B cell (primary cell): ENCODE data around the gene IKZF3. TPM values are rescaled to one million over a fixed set of nuclear protein-coding genes. Genes with fewer than 3 reads are reported as not detected.

Experiments
- ATAC-seq: fragments of 200-7000 bp; cut with Tn5 transposase; one replicate; pipeline ENCODE4 v1.10.0; 2021; ENCODE audit warnings: low read depth, mild to moderate bottlenecking, moderate number of reproducible peaks, moderate library complexity
- CTCF ChIA-PET: fragments of 350-600 bp; sonication (Branson Sonifier 250); formaldehyde crosslinking; loops from one replicate; lab custom pipeline; 2021; ENCODE audit warnings: antibody characterized with exemption, inconsistent platforms; lab: Charles Lee
- POLR2A ChIA-PET: fragments of 350-600 bp; sonication (Branson Sonifier 250); formaldehyde crosslinking; loops from one replicate; lab custom pipeline; 2021; ENCODE audit warnings: antibody characterized with exemption; lab: Charles Lee
- DNase-seq: peaks from one replicate; pipeline ENCODE4 v3.0.0; 2013
- H2AFZ ChIP-seq: 2 replicates; pipeline ENCODE4 v1.6.1; 2012; ENCODE audit warnings: mild to moderate bottlenecking, low read depth, low read length; ENCODE audit not compliant: insufficient read depth, poor library complexity, severe bottlenecking
- H3K27ac ChIP-seq, 2 donors: 1 replicate in 1 of 2; 2 replicates in 1 of 2; pipeline ENCODE4 v1.5.1; 2012 to 2013; ENCODE audit warnings: low read length in 2 of 2, mild to moderate bottlenecking in 2 of 2, moderate library complexity in 1 of 2
- H3K27me3 ChIP-seq, 4 experiments: fragments of 200-600 bp in 1 of 4; sonication (generic) in 1 of 4; replicated peaks in 1 of 4; 1 replicate in 2 of 4; 2 replicates in 2 of 4; pipeline versions ENCODE4 v1.6.1 to v1.7.0; 2013 to 2016; ENCODE audit warnings: low read length in 3 of 4, mild to moderate bottlenecking in 2 of 4, mixed read lengths in 1 of 4, moderate library complexity in 1 of 4; ENCODE audit not compliant: insufficient read depth in 4 of 4, control insufficient read depth in 3 of 4; ENCODE audit errors: control extremely low read depth in 1 of 4
- H3K36me3 ChIP-seq, 2 experiments: replicated peaks in 1 of 2; 1 replicate in 1 of 2; 2 replicates in 1 of 2; pipeline versions ENCODE4 v1.6.1 to v1.7.1; 2013; ENCODE audit warnings: low read length in 1 of 2; ENCODE audit not compliant: insufficient read depth in 2 of 2, control insufficient read depth in 1 of 2; ENCODE audit errors: control extremely low read depth in 1 of 2, extremely low read depth in 1 of 2
- H3K4me1 ChIP-seq, 2 donors: fragments of 200-600 bp in 1 of 2; sonication (generic) in 1 of 2; 1 replicate in 1 of 2; 2 replicates in 1 of 2; pipeline versions ENCODE4 v1.5.1 to v1.6.1; 2013 to 2017; ENCODE audit warnings: low read length in 2 of 2; ENCODE audit not compliant: control insufficient read depth in 2 of 2, insufficient read depth in 2 of 2
- H3K4me2 ChIP-seq: replicated peaks from 2 replicates; pipeline ENCODE3; 2012; ENCODE audit warnings: mild to moderate bottlenecking, low read depth, low read length; ENCODE audit not compliant: poor library complexity, severe bottlenecking
- H3K4me3 ChIP-seq, 5 experiments: fragments of 200-600 bp in 1 of 5; sonication (generic) in 1 of 5; 1 replicate in 3 of 5; 2 replicates in 2 of 5; pipeline versions ENCODE4 v1.5.1 to v1.7.0; 2011 to 2016; ENCODE audit warnings: low read length in 4 of 5, mild to moderate bottlenecking in 4 of 5, low read depth in 2 of 5, control low read depth in 1 of 5, moderate library complexity in 1 of 5; ENCODE audit not compliant: insufficient read depth in 1 of 5; ENCODE audit errors: control extremely low read depth in 1 of 5, extremely low read depth in 1 of 5
- H3K79me2 ChIP-seq: fragments of 200-600 bp; sonication (generic); one replicate; pipeline ENCODE4 v1.6.0; 2016; ENCODE audit warnings: low read length; ENCODE audit not compliant: control insufficient read depth, insufficient read depth
- H3K9ac ChIP-seq: fragments of 200-600 bp; sonication (generic); 2 replicates; pipeline ENCODE4 v1.6.1; 2017; ENCODE audit warnings: mild to moderate bottlenecking, low read length, moderate library complexity
- H3K9me3 ChIP-seq, 3 donors: one replicate each; pipeline versions ENCODE4 v1.6.1 to v1.7.1; 2013; ENCODE audit warnings: low read length in 2 of 3; ENCODE audit not compliant: control insufficient read depth in 2 of 3, insufficient read depth in 1 of 3; ENCODE audit errors: control extremely low read depth in 1 of 3
- H4K20me1 ChIP-seq: 2 replicates; pipeline ENCODE4 v1.6.0; 2012; ENCODE audit warnings: mild to moderate bottlenecking, low read length; ENCODE audit not compliant: insufficient read depth, control insufficient read depth, poor library complexity, severe bottlenecking
- H3K27ac Mint-ChIP-seq: one replicate; pipeline ENCODE4 v1.8.0; 2021; ENCODE audit warnings: mixed read lengths
- H3K27me3 Mint-ChIP-seq: one replicate; pipeline ENCODE4 v1.8.0; 2021; ENCODE audit warnings: mixed read lengths
- H3K4me1 Mint-ChIP-seq: one replicate; pipeline ENCODE4 v1.8.0; 2021; ENCODE audit warnings: mixed read lengths
- H3K4me3 Mint-ChIP-seq: one replicate; pipeline ENCODE4 v1.8.0; 2021; ENCODE audit warnings: mixed read lengths
- H3K9me3 Mint-ChIP-seq: one replicate; pipeline ENCODE4 v1.8.0; 2022; ENCODE audit warnings: mixed read lengths; ENCODE audit not compliant: insufficient read depth
- CTCF ChIP-seq: fragments of 200-600 bp; IDR thresholded peaks from one replicate; pipeline ENCODE4 v1.8.0; 2022; ENCODE audit warnings: antibody characterized with exemption, mild to moderate bottlenecking
- EZH2 ChIP-seq: IDR thresholded peaks from 2 replicates; pipeline ENCODE4 v1.6.1; 2012; ENCODE audit warnings: borderline replicate concordance, low read depth, mild to moderate bottlenecking, moderate library complexity, low read length; ENCODE audit not compliant: insufficient read depth, poor library complexity, severe bottlenecking
- WGBS: methylation state at CpG from one replicate; pipeline ENCODE4 v1.1.5; 2013; ENCODE audit warnings: missing lambda C conversion rate; ENCODE audit not compliant: insufficient coverage; 5-methylcytosine and 5-hydroxymethylcytosine counted together
- intact Hi-C: fragments of 100-400 bp; cut with micrococcal nuclease; formaldehyde crosslinking; loops from one replicate; pipeline ENCODE4 v1.10.0; 2022
- polyA plus RNA-seq: library from polyadenylated mRNA; depleted of rRNA; stranded (reverse); fragments of >200 nt; gene quantifications from 2 replicates; pipeline ENCODE4 v1.2.3, GENCODE V29; 2012
- total RNA-seq, 2 donors: library from RNA; stranded (reverse); fragments of 120-200 nt in 1 of 2; gene quantifications; 1 replicate in 1 of 2; 2 replicates in 1 of 2; pipeline versions ENCODE4 v1.2.3 to v1.2.4, GENCODE V29; 2013 to 2022

Gene IKZF3
- total and polyA plus RNA-seq, 2 donors (not counting 1 experiment from before 2014, with no cell fraction given): 63.0 to 178 TPM

GRCh38 chr17:39754958-39755553 is 109.1 kb downstream of the IKZF3 start:
- intact Hi-C loops: loop anchor here (1.0 to 10.0 kb wide), 10 partner anchors 25 to 225 kb away; partner anchors contain the start of genes IKZF3, LRRC3C, MIEN1 and ORMDL3
- 17% methylated on average over 12 of the region's 21 CpGs for WGBS
- Histone ChIP-seq H3K79me2 (peaks cover 22% of the 10 kb centered on the region), H3K27ac (peak overlapping the region; percentile 100), H3K4me1 (peaks cover 64 to 67% of the 10 kb centered on the region in 2 donors), H3K4me3 (peak overlapping the region in 4 of 5 experiments; percentile 45 to 63 (median 54)), H3K9ac (peak overlapping the region; percentile 70), H3K27me3 (no peaks in the 10 kb centered on the region), H2AFZ (peak overlapping the region; percentile 64), H4K20me1 (no peaks in the 10 kb centered on the region), H3K4me2 (peak overlapping the region; percentile 89), H3K36me3 (no peaks in the 10 kb centered on the region), H3K9me3 (peaks cover 0 to 9% (median 0%) of the 10 kb centered on the region in 3 donors)
- DNase-seq: no peak
- Mint-ChIP-seq H3K9me3 (peaks cover 2% of the 10 kb centered on the region), H3K27me3 (no peaks in the 10 kb centered on the region), H3K4me1 (peaks cover 69% of the 10 kb centered on the region), H3K4me3 (peak overlapping the region; percentile 84), H3K27ac (peak overlapping the region; percentile 97)
- POLR2A ChIA-PET: interaction anchor here (0.5 to 3.1 kb wide), 26 partner anchors 12 to 511 kb away, joined by 3 to 58 read pairs (median 5); partner anchors contain the start of genes IKZF3, MIEN1, PGAP3 and PSMD3
- no peak for ATAC-seq
- no peak for TF ChIP-seq EZH2
- TF ChIP-seq CTCF: no peak
- CTCF ChIA-PET: interaction anchor here (0.7 to 3.6 kb wide), 21 partner anchors 10 to 225 kb away, joined by 3 to 32 read pairs (median 6); partner anchors contain the start of genes IKZF3, MIEN1, PGAP3 and PSMD3
